ENCODE data around the gene CA10.

The CA10 gene

DNA sequence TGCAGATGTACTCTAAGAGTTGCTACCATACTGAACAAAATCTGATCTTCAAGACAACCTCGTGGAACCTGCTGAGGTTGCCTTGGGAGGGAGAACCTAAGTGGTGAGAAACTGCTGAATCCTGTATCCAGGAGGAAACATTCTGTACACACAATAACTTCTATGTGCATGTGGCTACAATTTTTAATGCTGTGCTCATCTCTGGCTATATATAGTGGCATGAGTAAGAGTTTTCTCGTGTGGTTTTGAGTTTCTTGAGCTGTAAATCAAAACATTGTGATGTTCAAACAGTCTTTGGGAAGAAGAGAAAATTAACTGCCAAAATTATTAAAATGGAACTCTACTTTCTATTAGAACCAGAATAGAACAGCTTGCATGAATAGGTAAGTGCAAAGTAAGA is 206.8 kb downstream of the CA10 start:
- H3K36me3 ChIP-seq (ENCODE audit: control insufficient read depth, insufficient read depth, low read length) = no peaks in the 10 kb centered on the region
- no peaks in the 10 kb centered on the region for H3K9me3 ChIP-seq (ENCODE audit: control insufficient read depth, insufficient read depth, low read depth, low read length)
- H3K4me1 ChIP-seq (ENCODE audit: control insufficient read depth, insufficient read depth, low read length) = no peaks in the 10 kb centered on the region

GRCh38 chr17:51948128-51948527 is 210.4 kb downstream of the CA10 start:
- H3K27ac ChIP-seq (ENCODE audit: low read depth, low read length) = no peak overlapping the region
- H3K27me3 ChIP-seq (ENCODE audit: control insufficient read depth, insufficient read depth, low read length) = no peaks in the 10 kb centered on the region
- no peak overlapping the region for H3K4me3 ChIP-seq (ENCODE audit: low read depth, low read length)
- no peaks in the 10 kb centered on the region for H3K4me1 ChIP-seq (ENCODE audit: control insufficient read depth, insufficient read depth, low read length)
- no peak overlapping the region for H3K9ac ChIP-seq (ENCODE audit: low read length)
- no peaks in the 10 kb centered on the region for H3K36me3 ChIP-seq (ENCODE audit: control insufficient read depth, insufficient read depth, low read length)
- H3K9me3 ChIP-seq (ENCODE audit: control insufficient read depth, insufficient read depth, low read depth, low read length) = no peaks in the 10 kb centered on the region

More for the DNA sequence above, 206.8 kb downstream of the CA10 start:
- Histone ChIP-seq H3K9ac (ENCODE audit: low read length) (no peak overlapping the region), H3K27me3 (ENCODE audit: control insufficient read depth, insufficient read depth, low read length) (no peaks in the 10 kb centered on the region), H3K27ac (ENCODE audit: low read depth, low read length) (no peak overlapping the region), H3K4me3 (ENCODE audit: low read depth, low read length) (no peak overlapping the region)

DNA sequence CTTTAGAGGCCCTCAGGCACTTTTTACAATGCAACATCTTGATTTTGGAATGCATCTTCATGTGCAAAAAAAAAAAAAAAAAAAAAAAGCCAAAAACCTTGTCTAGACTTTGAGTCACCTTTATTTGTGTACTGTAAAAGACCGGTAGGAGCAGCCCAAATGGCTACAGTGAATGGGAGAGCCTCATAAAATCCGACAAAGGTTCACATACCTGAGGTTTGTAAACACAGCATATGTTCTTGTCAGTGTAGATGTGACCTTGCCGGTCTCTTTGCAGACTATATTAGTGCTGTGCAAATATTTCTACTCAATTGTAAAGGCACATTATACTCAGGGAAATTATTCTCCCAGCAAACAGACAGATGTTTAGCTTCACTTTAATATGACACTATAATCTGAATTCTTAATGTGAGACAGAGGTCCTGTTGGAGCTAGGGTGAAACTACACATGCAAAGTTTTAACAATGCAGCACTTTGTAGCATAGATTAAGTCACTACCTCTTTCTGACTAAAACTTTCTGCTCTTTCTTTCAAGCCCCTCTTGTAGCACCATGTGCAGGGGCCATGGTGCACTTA is 211.3 kb downstream of the CA10 start:
- Histone ChIP-seq H3K27ac (ENCODE audit: low read depth, low read length) (no peak overlapping the region), H3K4me3 (ENCODE audit: low read depth, low read length) (no peak overlapping the region), H3K9ac (ENCODE audit: low read length) (no peak overlapping the region), H3K9me3 (ENCODE audit: control insufficient read depth, insufficient read depth, low read depth, low read length) (no peaks in the 10 kb centered on the region), H3K4me1 (ENCODE audit: control insufficient read depth, insufficient read depth, low read length) (no peaks in the 10 kb centered on the region), H3K27me3 (ENCODE audit: control insufficient read depth, insufficient read depth, low read length) (no peaks in the 10 kb centered on the region), H3K36me3 (ENCODE audit: control insufficient read depth, insufficient read depth, low read length) (no peaks in the 10 kb centered on the region)

- H3K27me3 ChIP-seq (ENCODE audit: control insufficient read depth, insufficient read depth, low read length) = no peaks in the 10 kb centered on the region
- no peak overlapping the region for H3K4me3 ChIP-seq (ENCODE audit: low read depth, low read length)
- H3K27ac ChIP-seq (ENCODE audit: low read depth, low read length) = no peak overlapping the region
- no peaks in the 10 kb centered on the region for H3K36me3 ChIP-seq (ENCODE audit: control insufficient read depth, insufficient read depth, low read length)
- H3K4me1 ChIP-seq (ENCODE audit: control insufficient read depth, insufficient read depth, low read length) = no peaks in the 10 kb centered on the region
- no peaks in the 10 kb centered on the region for H3K9me3 ChIP-seq (ENCODE audit: control insufficient read depth, insufficient read depth, low read depth, low read length)
- H3K9ac ChIP-seq (ENCODE audit: low read length) = no peak overlapping the region
Observed at GRCh38 chr17:51946311-51946710, 212.2 kb downstream of the CA10 start.

GRCh38 chr17:51941272-51941671 is 217.2 kb downstream of the CA10 start:
- Histone ChIP-seq H3K9me3 (ENCODE audit: control insufficient read depth, insufficient read depth, low read depth, low read length) (no peaks in the 10 kb centered on the region), H3K4me1 (ENCODE audit: control insufficient read depth, insufficient read depth, low read length) (no peaks in the 10 kb centered on the region), H3K4me3 (ENCODE audit: low read depth, low read length) (no peak overlapping the region), H3K9ac (ENCODE audit: low read length) (no peak overlapping the region), H3K36me3 (ENCODE audit: control insufficient read depth, insufficient read depth, low read length) (no peaks in the 10 kb centered on the region), H3K27me3 (ENCODE audit: control insufficient read depth, insufficient read depth, low read length) (no peaks in the 10 kb centered on the region), H3K27ac (ENCODE audit: low read depth, low read length) (no peak overlapping the region)

- Histone ChIP-seq H3K36me3 (ENCODE audit: control insufficient read depth, insufficient read depth, low read length) (no peaks in the 10 kb centered on the region), H3K9ac (ENCODE audit: low read length) (no peak overlapping the region), H3K27me3 (ENCODE audit: control insufficient read depth, insufficient read depth, low read length) (no peaks in the 10 kb centered on the region), H3K4me1 (ENCODE audit: control insufficient read depth, insufficient read depth, low read length) (no peaks in the 10 kb centered on the region), H3K4me3 (ENCODE audit: low read depth, low read length) (no peak overlapping the region), H3K27ac (ENCODE audit: low read depth, low read length) (no peak overlapping the region), H3K9me3 (ENCODE audit: control insufficient read depth, insufficient read depth, low read depth, low read length) (no peaks in the 10 kb centered on the region)
Observed at GRCh38 chr17:51937264-51937663, 221.2 kb downstream of the CA10 start.

DNA sequence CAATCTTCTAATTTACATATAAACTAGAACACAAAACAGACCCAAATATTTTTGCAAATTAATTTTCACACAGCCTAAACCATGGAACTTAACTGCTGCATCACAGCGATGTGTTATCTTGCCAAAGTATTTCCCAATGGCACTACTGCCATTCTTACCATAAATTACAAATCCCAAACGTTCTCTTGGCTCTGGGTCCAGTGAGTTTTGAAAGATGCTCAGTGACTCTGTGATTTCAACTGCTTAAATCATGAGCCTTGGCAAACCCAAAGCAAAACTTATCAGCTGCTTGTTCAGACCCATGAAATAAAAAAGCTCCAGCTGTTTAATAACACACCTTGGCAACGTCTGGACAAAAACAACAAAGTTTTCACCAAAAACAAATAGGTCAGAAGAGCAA is 223.0 kb downstream of the CA10 start:
- Histone ChIP-seq H3K4me3 (ENCODE audit: low read depth, low read length) (no peak overlapping the region), H3K27ac (ENCODE audit: low read depth, low read length) (no peak overlapping the region), H3K4me1 (ENCODE audit: control insufficient read depth, insufficient read depth, low read length) (no peaks in the 10 kb centered on the region), H3K27me3 (ENCODE audit: control insufficient read depth, insufficient read depth, low read length) (no peaks in the 10 kb centered on the region), H3K9me3 (ENCODE audit: control insufficient read depth, insufficient read depth, low read depth, low read length) (no peaks in the 10 kb centered on the region), H3K9ac (ENCODE audit: low read length) (no peak overlapping the region), H3K36me3 (ENCODE audit: control insufficient read depth, insufficient read depth, low read length) (no peaks in the 10 kb centered on the region)

- H3K9me3 ChIP-seq (ENCODE audit: control insufficient read depth, insufficient read depth, low read depth, low read length) = no peaks in the 10 kb centered on the region
- H3K36me3 ChIP-seq (ENCODE audit: control insufficient read depth, insufficient read depth, low read length) = no peaks in the 10 kb centered on the region
- no peaks in the 10 kb centered on the region for H3K27me3 ChIP-seq (ENCODE audit: control insufficient read depth, insufficient read depth, low read length)
- H3K27ac ChIP-seq (ENCODE audit: low read depth, low read length) = no peak overlapping the region
- H3K9ac ChIP-seq (ENCODE audit: low read length) = no peak overlapping the region
- no peaks in the 10 kb centered on the region for H3K4me1 ChIP-seq (ENCODE audit: control insufficient read depth, insufficient read depth, low read length)
- no peak overlapping the region for H3K4me3 ChIP-seq (ENCODE audit: low read depth, low read length)
Observed at GRCh38 chr17:51933647-51934046, 224.9 kb downstream of the CA10 start.

GRCh38 chr17:51926448-51926847 is 232.1 kb downstream of the CA10 start:
- H3K4me3 ChIP-seq (ENCODE audit: low read depth, low read length) = no peak overlapping the region
- H3K27me3 ChIP-seq (ENCODE audit: control insufficient read depth, insufficient read depth, low read length) = no peaks in the 10 kb centered on the region
- peaks cover 10% of the 10 kb centered on the region; the same call in 1 of the 2 replicates for H3K4me1 ChIP-seq (ENCODE audit: control insufficient read depth, insufficient read depth, low read length)
- no peak overlapping the region for H3K27ac ChIP-seq (ENCODE audit: low read depth, low read length)
- no peak overlapping the region for H3K9ac ChIP-seq (ENCODE audit: low read length)
- no peaks in the 10 kb centered on the region for H3K9me3 ChIP-seq (ENCODE audit: control insufficient read depth, insufficient read depth, low read depth, low read length)
- no peaks in the 10 kb centered on the region for H3K36me3 ChIP-seq (ENCODE audit: control insufficient read depth, insufficient read depth, low read length)

DNA sequence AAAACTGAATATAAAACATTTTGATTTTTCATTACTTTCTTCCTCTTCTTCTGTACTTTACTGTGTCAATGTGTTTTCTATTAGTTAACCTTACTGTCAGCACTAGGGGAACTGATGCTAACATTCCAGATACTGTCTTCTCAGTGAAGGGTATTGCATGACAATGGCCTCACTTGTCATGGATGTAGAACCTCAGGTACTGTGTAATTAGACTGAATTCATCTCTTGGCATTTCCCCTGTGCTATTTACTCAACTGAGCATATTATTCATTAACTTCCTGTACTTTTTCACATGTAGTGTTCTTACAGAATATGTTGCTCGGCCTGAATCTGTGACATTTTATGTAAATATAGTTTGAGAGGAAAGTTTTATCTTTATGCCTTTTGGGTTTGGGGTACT is 237.0 kb downstream of the CA10 start:
- Histone ChIP-seq H3K9ac (ENCODE audit: low read length) (no peak overlapping the region), H3K27me3 (ENCODE audit: control insufficient read depth, insufficient read depth, low read length) (no peaks in the 10 kb centered on the region), H3K36me3 (ENCODE audit: control insufficient read depth, insufficient read depth, low read length) (no peaks in the 10 kb centered on the region), H3K4me1 (ENCODE audit: control insufficient read depth, insufficient read depth, low read length) (peaks cover 15% of the 10 kb centered on the region; the same call in 1 of the 2 replicates), H3K27ac (ENCODE audit: low read depth, low read length) (no peak overlapping the region), H3K9me3 (ENCODE audit: control insufficient read depth, insufficient read depth, low read depth, low read length) (no peaks in the 10 kb centered on the region), H3K4me3 (ENCODE audit: low read depth, low read length) (no peak overlapping the region)

GRCh38 chr17:51914577-51914976 is 243.9 kb downstream of the CA10 start:
- H3K9ac ChIP-seq (ENCODE audit: low read length) = no peak overlapping the region
- H3K27me3 ChIP-seq (ENCODE audit: control insufficient read depth, insufficient read depth, low read length) = no peaks in the 10 kb centered on the region
- no peaks in the 10 kb centered on the region for H3K9me3 ChIP-seq (ENCODE audit: control insufficient read depth, insufficient read depth, low read depth, low read length)
- no peaks in the 10 kb centered on the region for H3K36me3 ChIP-seq (ENCODE audit: control insufficient read depth, insufficient read depth, low read length)
- peaks cover 17% of the 10 kb centered on the region for H3K4me1 ChIP-seq (ENCODE audit: control insufficient read depth, insufficient read depth, low read length)
- H3K4me3 ChIP-seq (ENCODE audit: low read depth, low read length) = no peak overlapping the region
- H3K27ac ChIP-seq (ENCODE audit: low read depth, low read length) = no peak overlapping the region

Data from HUES6 (cell line).